Esophagus squamous epithelium (tissue), 4 donors: Measurements from ENCODE around the gene HNF4A.

Experiments
- CTCF ChIP-seq, 6 experiments: fragments of 450-650 bp in 4 of 6; fragments of 200-600 bp in 2 of 6; sonication (generic) in 2 of 6; IDR thresholded peaks; one replicate each; pipeline ENCODE4 v1.5.1; 2016 to 2019; ENCODE audit warnings: antibody characterized with exemption in 6 of 6, mild to moderate bottlenecking in 4 of 6, moderate library complexity in 4 of 6
- POLR2A ChIP-seq, 4 donors: fragments of 450-650 bp; IDR thresholded peaks; one replicate each; pipeline ENCODE4 v1.6.1; 2017; ENCODE audit warnings: antibody characterized with exemption in 4 of 4, mild to moderate bottlenecking in 4 of 4, moderate library complexity in 3 of 4

- TF ChIP-seq CTCF (IDR thresholded peaks at IDR 0.05) (no peak), POLR2A (IDR thresholded peaks at IDR 0.05) (no peak)
Observed at GRCh38 chr20:44423480-44423879, 68.0 kb downstream of the HNF4A start.
